ENCODE results near the gene ZC3H7B. TPM values are rescaled to one million over a fixed set of nuclear protein-coding genes. Genes with fewer than 3 reads are reported as not detected.

ZC3H7B gene
- total RNA-seq, 1 experiment from 2014 or later: 60.6 TPM

DNA sequence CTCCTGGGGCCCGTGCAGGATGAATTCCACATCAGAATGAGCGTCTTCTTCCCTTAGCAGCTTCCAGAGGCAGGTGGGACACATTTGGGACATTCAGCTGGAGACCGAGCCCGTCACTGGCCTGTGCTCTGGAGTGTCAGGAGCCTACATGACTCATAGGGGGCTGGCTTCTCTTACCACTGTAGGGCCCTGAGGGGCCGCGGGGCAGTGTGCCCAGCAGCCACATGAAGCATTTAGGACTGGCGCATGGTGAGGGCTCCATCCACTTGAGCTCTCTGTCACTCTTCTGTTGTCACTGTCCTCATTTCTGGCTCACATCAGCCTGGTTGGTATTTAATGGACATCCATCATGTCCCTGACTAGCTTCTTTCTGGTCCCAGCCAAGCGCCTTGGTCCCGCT, 42.4 kb downstream of the ZC3H7B start:
- Histone ChIP-seq H3K27me3 (replicated peaks; ENCODE audit: control insufficient read depth, insufficient read depth, low read length) (no peaks in the 10 kb centered on the region), H3K9me3 (no peaks in the 10 kb centered on the region), H3K4me1 (peaks cover under 1% of the 10 kb centered on the region; the same call in 1 of the 2 replicates), H3K4me3 (ENCODE audit: low read depth, low read length) (no peak overlapping the region), H3K36me3 (ENCODE audit: control insufficient read depth, insufficient read depth, low read length) (peaks cover 2% of the 10 kb centered on the region)
- Mint-ChIP-seq H3K4me3 (ENCODE audit: unreplicated experiment) (no peak overlapping the region), H3K9me3 (ENCODE audit: unreplicated experiment) (no peaks in the 10 kb centered on the region), H3K4me1 (ENCODE audit: low read depth, unreplicated experiment) (peaks cover 9% of the 10 kb centered on the region), H3K27me3 (ENCODE audit: insufficient read depth, unreplicated experiment) (no peaks in the 10 kb centered on the region), H3K36me3 (ENCODE audit: insufficient read depth, unreplicated experiment) (peaks cover 42% of the 10 kb centered on the region), H3K27ac (ENCODE audit: unreplicated experiment) (no peak overlapping the region)
- TF ChIP-seq, protein P1, sequence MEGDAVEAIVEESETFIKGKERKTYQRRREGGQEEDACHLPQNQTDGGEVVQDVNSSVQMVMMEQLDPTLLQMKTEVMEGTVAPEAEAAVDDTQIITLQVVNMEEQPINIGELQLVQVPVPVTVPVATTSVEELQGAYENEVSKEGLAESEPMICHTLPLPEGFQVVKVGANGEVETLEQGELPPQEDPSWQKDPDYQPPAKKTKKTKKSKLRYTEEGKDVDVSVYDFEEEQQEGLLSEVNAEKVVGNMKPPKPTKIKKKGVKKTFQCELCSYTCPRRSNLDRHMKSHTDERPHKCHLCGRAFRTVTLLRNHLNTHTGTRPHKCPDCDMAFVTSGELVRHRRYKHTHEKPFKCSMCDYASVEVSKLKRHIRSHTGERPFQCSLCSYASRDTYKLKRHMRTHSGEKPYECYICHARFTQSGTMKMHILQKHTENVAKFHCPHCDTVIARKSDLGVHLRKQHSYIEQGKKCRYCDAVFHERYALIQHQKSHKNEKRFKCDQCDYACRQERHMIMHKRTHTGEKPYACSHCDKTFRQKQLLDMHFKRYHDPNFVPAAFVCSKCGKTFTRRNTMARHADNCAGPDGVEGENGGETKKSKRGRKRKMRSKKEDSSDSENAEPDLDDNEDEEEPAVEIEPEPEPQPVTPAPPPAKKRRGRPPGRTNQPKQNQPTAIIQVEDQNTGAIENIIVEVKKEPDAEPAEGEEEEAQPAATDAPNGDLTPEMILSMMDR (IDR thresholded peaks at IDR 0.05; ENCODE audit: insufficient read depth in 1 of 2, low read depth in 1 of 2, low read length in 1 of 2, severe bottlenecking in 1 of 2, unreplicated experiment in 1 of 2): no peak
- DNase-seq: no peak
- POLR2A ChIA-PET: no interaction called here
- BruUV-seq (replicated peaks): no TSS peak
- CTCF ChIA-PET: no interaction called here
- intact Hi-C loops (cut with micrococcal nuclease; ENCODE audit: unreplicated experiment): no loop called here

DNA sequence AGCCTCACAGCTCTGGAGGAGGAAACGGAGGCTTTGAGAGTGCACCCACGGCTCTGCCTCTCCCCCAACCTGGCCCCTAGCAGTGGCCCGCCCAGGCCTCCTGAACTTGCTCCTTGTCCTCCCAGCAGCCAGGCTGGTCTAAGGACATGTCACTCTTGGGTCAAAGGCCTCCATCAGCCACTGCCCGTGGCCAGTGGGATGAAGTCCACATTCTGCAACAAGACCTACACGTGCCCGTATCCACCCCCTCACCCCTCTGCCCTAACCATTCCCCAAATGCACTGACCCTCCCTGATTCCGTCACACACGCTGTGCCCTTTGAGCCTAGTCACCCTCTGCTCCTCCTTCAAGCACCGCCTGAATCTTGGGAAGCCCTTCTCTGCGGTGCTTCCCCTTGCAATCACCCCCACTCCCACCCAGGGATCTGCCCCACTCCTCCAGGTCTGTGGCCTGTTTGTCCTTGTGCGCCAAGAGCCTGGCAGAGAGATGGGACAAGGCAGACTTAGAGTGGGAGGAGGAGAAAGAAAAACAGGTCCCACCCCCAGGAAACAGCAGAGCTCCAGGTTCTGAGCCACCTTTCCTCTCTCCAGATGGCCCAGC, 43.0 kb downstream of the ZC3H7B start:
- H3K27ac Mint-ChIP-seq (ENCODE audit: unreplicated experiment): no peak overlapping the region
- Histone ChIP-seq H3K36me3 (ENCODE audit: control insufficient read depth, insufficient read depth, low read length) (peaks cover 2% of the 10 kb centered on the region), H3K27me3 (replicated peaks; ENCODE audit: control insufficient read depth, insufficient read depth, low read length) (no peaks in the 10 kb centered on the region), H3K9me3 (no peaks in the 10 kb centered on the region), H3K4me1 (peaks cover 7% of the 10 kb centered on the region), H3K4me3 (ENCODE audit: low read depth, low read length) (no peak overlapping the region)
- H3K27me3 Mint-ChIP-seq (ENCODE audit: insufficient read depth, unreplicated experiment): no peaks in the 10 kb centered on the region
- intact Hi-C loops (cut with micrococcal nuclease; ENCODE audit: unreplicated experiment): no loop called here
- H3K36me3 Mint-ChIP-seq (ENCODE audit: insufficient read depth, unreplicated experiment): peaks cover 48% of the 10 kb centered on the region
- no TSS peak for BruUV-seq (replicated peaks)
- no peak overlapping the region for H3K4me3 Mint-ChIP-seq (ENCODE audit: unreplicated experiment)
- ChIA-PET CTCF (interaction anchor here (0.6 kb wide), 1 partner anchor 37 kb away, joined by 4 read pairs; the partner anchor contains the start of gene TEF), POLR2A (interaction anchor here (0.6 kb wide), 1 partner anchor 31 kb away, joined by 3 read pairs; no protein-coding TSS in a partner anchor)
- peaks cover 14% of the 10 kb centered on the region for H3K4me1 Mint-ChIP-seq (ENCODE audit: low read depth, unreplicated experiment)
- DNase-seq: no peak
- TF ChIP-seq, protein P1 (IDR thresholded peaks at IDR 0.05; ENCODE audit: insufficient read depth in 1 of 2, low read depth in 1 of 2, low read length in 1 of 2, severe bottlenecking in 1 of 2, unreplicated experiment in 1 of 2): no peak
- H3K9me3 Mint-ChIP-seq (ENCODE audit: unreplicated experiment): no peaks in the 10 kb centered on the region

DNA sequence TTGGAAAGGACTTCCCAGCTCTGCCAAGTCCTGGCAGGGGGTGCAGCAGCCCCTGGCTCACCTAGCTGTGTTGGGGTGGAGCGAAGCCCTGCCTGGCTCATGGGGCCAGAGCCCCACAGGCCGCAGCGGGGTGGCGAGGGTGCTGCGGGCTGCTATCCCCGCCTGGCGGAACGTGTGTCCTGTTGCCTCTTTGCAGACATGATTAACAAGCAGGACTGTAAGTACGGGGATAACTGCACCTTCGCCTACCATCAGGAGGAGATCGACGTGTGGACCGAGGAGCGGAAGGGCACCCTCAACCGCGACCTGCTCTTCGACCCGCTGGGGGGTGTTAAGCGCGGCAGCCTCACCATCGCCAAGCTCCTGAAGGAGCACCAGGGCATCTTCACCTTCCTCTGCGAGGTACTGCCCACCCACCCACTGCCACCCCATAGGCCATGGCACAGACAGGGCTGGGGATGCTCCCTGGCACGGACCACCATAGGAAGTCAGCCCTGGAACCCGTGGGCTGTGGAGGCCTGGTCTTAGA, 44.5 kb downstream of the ZC3H7B start:
- no TSS peak for BruUV-seq (replicated peaks)

More for the DNA sequence above, 44.5 kb downstream of the ZC3H7B start:
- Mint-ChIP-seq H3K4me3 (ENCODE audit: unreplicated experiment) (no peak overlapping the region), H3K4me1 (ENCODE audit: low read depth, unreplicated experiment) (peaks cover 27% of the 10 kb centered on the region), H3K27ac (ENCODE audit: unreplicated experiment) (no peak overlapping the region), H3K36me3 (ENCODE audit: insufficient read depth, unreplicated experiment) (peaks cover 54% of the 10 kb centered on the region), H3K27me3 (ENCODE audit: insufficient read depth, unreplicated experiment) (no peaks in the 10 kb centered on the region), H3K9me3 (ENCODE audit: unreplicated experiment) (no peaks in the 10 kb centered on the region)
- Histone ChIP-seq H3K4me3 (ENCODE audit: low read depth, low read length) (no peak overlapping the region), H3K27me3 (replicated peaks; ENCODE audit: control insufficient read depth, insufficient read depth, low read length) (no peaks in the 10 kb centered on the region), H3K9me3 (no peaks in the 10 kb centered on the region), H3K4me1 (peaks cover 22% of the 10 kb centered on the region), H3K36me3 (ENCODE audit: control insufficient read depth, insufficient read depth, low read length) (peaks cover 2% of the 10 kb centered on the region; the same call in 1 of the 2 replicates)
- TF ChIP-seq, protein P1 (IDR thresholded peaks at IDR 0.05; ENCODE audit: insufficient read depth in 1 of 2, low read depth in 1 of 2, low read length in 1 of 2, severe bottlenecking in 1 of 2, unreplicated experiment in 1 of 2): no peak
- POLR2A ChIA-PET: no interaction called here
- CTCF ChIA-PET: no interaction called here
- DNase-seq: no peak
- intact Hi-C loops (cut with micrococcal nuclease; ENCODE audit: unreplicated experiment): no loop called here
